ENCODE measurements around the gene CNIH1.
"Not testable (repeated sequence)": the region's sequence is repeated elsewhere in the genome, so short reads cannot be mapped to it uniquely, and the experiment has no call there.

Gene CNIH1

DNA sequence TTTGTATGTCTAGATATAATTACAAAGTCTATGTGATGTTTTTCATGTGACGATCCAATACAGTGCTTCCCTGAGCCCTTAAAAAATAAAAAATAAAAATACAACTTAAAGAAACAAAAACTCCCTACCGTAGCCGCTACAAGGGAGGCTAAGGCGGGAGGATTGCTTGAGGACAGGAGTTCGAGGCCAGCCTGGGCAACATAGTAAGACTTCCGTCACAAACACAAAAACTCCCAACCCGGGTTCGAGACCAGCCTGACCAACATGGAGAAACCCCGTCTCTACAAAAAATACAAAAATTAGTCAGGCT, 45.0 kb downstream of the CNIH1 start:
- peaks cover 8% of the 10 kb centered on the region for H3K4me1 ChIP-seq (ENCODE audit: low read depth, poor library complexity, severe bottlenecking)
- peak overlapping the region; percentile 86 for H2AFZ ChIP-seq (ENCODE audit: low read depth)
- no peaks in the 10 kb centered on the region for H4K20me1 ChIP-seq (ENCODE audit: insufficient read depth)
- H3K79me2 ChIP-seq (ENCODE audit: insufficient read depth, low read depth) = no peaks in the 10 kb centered on the region
- no peak overlapping the region for H3K27ac ChIP-seq
- H3K4me3 ChIP-seq (IDR thresholded peaks at IDR 0.05; ENCODE audit: insufficient read depth, low read depth, low read length) = no peak overlapping the region
- no peaks in the 10 kb centered on the region for H3K36me3 ChIP-seq (ENCODE audit: insufficient read depth)
- H3K27me3 ChIP-seq (ENCODE audit: insufficient read depth, low read depth) = no peaks in the 10 kb centered on the region
- TF ChIP-seq, protein P1, sequence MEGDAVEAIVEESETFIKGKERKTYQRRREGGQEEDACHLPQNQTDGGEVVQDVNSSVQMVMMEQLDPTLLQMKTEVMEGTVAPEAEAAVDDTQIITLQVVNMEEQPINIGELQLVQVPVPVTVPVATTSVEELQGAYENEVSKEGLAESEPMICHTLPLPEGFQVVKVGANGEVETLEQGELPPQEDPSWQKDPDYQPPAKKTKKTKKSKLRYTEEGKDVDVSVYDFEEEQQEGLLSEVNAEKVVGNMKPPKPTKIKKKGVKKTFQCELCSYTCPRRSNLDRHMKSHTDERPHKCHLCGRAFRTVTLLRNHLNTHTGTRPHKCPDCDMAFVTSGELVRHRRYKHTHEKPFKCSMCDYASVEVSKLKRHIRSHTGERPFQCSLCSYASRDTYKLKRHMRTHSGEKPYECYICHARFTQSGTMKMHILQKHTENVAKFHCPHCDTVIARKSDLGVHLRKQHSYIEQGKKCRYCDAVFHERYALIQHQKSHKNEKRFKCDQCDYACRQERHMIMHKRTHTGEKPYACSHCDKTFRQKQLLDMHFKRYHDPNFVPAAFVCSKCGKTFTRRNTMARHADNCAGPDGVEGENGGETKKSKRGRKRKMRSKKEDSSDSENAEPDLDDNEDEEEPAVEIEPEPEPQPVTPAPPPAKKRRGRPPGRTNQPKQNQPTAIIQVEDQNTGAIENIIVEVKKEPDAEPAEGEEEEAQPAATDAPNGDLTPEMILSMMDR (conservative IDR thresholded peaks at IDR 0.05; ENCODE audit: low read depth, low read length) = no peak
- peak overlapping the region; percentile 42 for H3K4me2 ChIP-seq
- no peak overlapping the region; the same call in 1 of the 2 replicates for H3K9ac ChIP-seq

DNA sequence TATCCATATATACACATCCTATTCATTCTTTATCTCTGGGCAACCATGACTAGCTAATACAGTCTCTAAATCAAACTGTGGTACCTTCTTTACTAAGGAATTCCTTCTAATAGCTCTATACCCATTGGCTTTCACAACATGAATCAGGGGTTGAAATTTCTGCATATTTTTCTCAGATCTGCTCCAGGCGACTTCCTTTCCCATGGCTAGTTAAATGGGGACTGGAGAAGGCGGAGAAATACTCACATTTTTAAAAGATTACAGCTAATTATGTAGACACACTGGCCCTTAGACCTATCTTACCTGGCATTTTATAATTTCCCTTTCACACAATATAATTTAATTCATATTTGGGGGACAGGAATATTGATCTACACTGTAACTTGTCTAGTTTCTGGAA, 45.5 kb downstream of the CNIH1 start:
- H3K9ac ChIP-seq = no peak overlapping the region
- H3K4me2 ChIP-seq = no peak overlapping the region
- no peaks in the 10 kb centered on the region for H3K36me3 ChIP-seq (ENCODE audit: insufficient read depth)
- no peak overlapping the region for H3K27ac ChIP-seq
- H3K79me2 ChIP-seq (ENCODE audit: insufficient read depth, low read depth) = no peaks in the 10 kb centered on the region
- H3K4me3 ChIP-seq (IDR thresholded peaks at IDR 0.05; ENCODE audit: insufficient read depth, low read depth, low read length) = no peak overlapping the region
- H2AFZ ChIP-seq (ENCODE audit: low read depth) = no peak overlapping the region
- H4K20me1 ChIP-seq (ENCODE audit: insufficient read depth) = no peaks in the 10 kb centered on the region
- H3K4me1 ChIP-seq (ENCODE audit: low read depth, poor library complexity, severe bottlenecking) = peaks cover 8% of the 10 kb centered on the region
- no peaks in the 10 kb centered on the region for H3K27me3 ChIP-seq (ENCODE audit: insufficient read depth, low read depth)
- TF ChIP-seq, protein P1 (conservative IDR thresholded peaks at IDR 0.05; ENCODE audit: low read depth, low read length) = no peak

DNA sequence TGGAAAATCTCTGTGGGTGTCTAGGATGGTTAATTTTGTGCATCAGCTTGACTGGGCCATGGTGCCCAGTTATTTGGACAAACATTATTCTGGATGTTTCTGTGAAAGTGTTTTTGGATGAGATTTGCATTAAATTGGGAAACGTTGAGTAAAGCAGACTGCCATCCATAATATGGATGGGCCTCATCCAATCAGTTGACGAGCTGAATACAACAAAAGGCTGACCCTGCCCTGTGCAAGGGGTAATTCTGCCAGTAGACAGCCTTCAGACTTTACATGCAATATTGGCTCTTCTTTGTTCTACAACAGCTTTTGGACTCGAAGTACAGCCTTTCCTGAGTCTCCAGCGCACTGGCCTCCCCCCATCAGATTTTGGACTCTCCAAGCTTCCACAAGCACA, 45.9 kb downstream of the CNIH1 start:
- Histone ChIP-seq H3K9ac (no peak overlapping the region), H3K4me1 (ENCODE audit: low read depth, poor library complexity, severe bottlenecking) (peaks cover 8% of the 10 kb centered on the region), H3K79me2 (ENCODE audit: insufficient read depth, low read depth) (no peaks in the 10 kb centered on the region), H3K36me3 (ENCODE audit: insufficient read depth) (no peaks in the 10 kb centered on the region), H3K27me3 (ENCODE audit: insufficient read depth, low read depth) (no peaks in the 10 kb centered on the region), H3K4me2 (no peak overlapping the region), H4K20me1 (ENCODE audit: insufficient read depth) (no peaks in the 10 kb centered on the region), H2AFZ (ENCODE audit: low read depth) (no peak overlapping the region), H3K4me3 (IDR thresholded peaks at IDR 0.05; ENCODE audit: insufficient read depth, low read depth, low read length) (no peak overlapping the region), H3K27ac (no peak overlapping the region)
- TF ChIP-seq, protein P1 (conservative IDR thresholded peaks at IDR 0.05; ENCODE audit: low read depth, low read length) = no peak

DNA sequence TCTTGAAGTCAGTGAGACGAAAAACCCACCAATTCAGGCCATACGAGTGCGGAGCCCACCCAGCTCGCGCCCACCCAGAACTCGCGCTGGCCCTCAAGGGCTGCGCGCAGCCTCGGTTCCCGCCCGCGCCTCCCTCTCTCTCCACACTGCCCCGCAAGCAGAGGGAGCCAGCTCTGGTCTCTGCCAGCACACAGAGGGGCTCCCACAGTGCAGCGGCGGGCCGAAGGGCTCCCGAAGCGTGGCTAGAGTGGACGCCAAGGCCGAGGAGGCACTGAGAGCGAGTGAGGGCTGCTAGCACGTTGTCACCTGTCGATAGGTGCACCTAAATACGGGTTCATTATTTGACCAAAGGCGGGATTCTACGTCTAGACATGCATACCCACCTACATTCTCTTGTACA, 46.6 kb downstream of the CNIH1 start:
- Histone ChIP-seq H2AFZ (ENCODE audit: low read depth) (no peak overlapping the region), H3K36me3 (ENCODE audit: insufficient read depth) (no peaks in the 10 kb centered on the region), H3K4me3 (IDR thresholded peaks at IDR 0.05; ENCODE audit: insufficient read depth, low read depth, low read length) (no peak overlapping the region), H3K27me3 (ENCODE audit: insufficient read depth, low read depth) (no peaks in the 10 kb centered on the region), H4K20me1 (ENCODE audit: insufficient read depth) (no peaks in the 10 kb centered on the region), H3K27ac (no peak overlapping the region), H3K9ac (no peak overlapping the region), H3K4me2 (no peak overlapping the region), H3K79me2 (ENCODE audit: insufficient read depth, low read depth) (no peaks in the 10 kb centered on the region), H3K4me1 (ENCODE audit: low read depth, poor library complexity, severe bottlenecking) (peaks cover 8% of the 10 kb centered on the region)
- TF ChIP-seq, protein P1 (conservative IDR thresholded peaks at IDR 0.05; ENCODE audit: low read depth, low read length) = no peak

DNA sequence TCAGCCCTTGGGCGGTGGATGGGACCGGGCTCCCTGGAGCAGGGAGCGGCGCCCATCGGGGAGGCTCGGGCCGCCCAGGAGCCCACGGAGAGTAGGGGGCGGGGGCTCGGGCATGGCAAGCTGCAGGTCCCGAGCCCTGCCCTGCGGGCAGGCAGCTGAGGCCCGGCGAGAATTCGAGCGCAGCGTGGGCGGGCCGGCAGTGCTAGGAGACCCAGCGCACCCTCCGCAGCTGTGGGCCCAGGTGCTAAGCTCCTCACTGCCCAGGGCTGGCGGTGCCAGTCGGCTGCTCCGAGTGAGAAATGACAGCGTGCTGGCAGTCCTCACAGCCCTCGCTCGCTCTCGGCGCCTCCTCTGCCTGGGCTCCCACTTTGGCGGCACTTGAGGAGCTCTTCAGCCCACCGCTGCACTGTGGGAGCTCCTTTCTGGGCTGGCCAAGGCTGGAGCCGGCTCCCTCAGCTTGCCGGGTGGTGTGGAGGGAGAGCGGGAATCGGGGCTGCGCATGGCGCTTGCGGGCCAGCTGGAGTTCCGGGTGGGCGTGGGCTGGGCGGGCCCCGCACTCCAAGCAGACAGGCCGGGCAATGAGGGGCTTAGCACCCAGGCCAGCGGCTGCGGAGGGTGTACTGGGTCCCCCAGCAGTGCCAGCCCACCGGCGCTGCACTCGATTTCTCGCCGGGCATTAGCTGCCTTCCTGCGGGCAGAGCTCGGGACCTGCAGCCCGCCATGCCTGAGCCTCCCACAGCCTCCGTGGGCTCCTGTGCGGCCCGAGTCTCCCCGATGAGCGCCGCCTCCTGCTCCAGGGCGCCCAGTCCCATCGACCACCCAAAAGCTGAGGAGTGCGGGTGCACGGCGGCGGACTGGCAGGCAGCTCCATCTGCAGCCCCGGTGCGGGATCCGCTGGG, 47.9 kb downstream of the CNIH1 start:
- H3K4me1 ChIP-seq (ENCODE audit: low read depth, poor library complexity, severe bottlenecking); H3K79me2 ChIP-seq (ENCODE audit: insufficient read depth, low read depth); H3K27ac ChIP-seq; H3K27me3 ChIP-seq (ENCODE audit: insufficient read depth, low read depth); H3K36me3 ChIP-seq (ENCODE audit: insufficient read depth); H3K4me2 ChIP-seq; H4K20me1 ChIP-seq (ENCODE audit: insufficient read depth); H3K9ac ChIP-seq; H3K4me3 ChIP-seq (IDR thresholded peaks at IDR 0.05; ENCODE audit: insufficient read depth, low read depth, low read length); H2AFZ ChIP-seq (ENCODE audit: low read depth): not testable (repeated sequence)

All from KMS-11 (cell line).